ENCODE results near the gene FCN1.

The FCN1 gene

GRCh38 chr9:134937164-134937555, 19.4 kb upstream of the FCN1 start:
- no peak overlapping the region for H2AFZ ChIP-seq (ENCODE audit: low read length)
- H3K36me3 ChIP-seq (ENCODE audit: insufficient read depth, low read length), result no peaks in the 10 kb centered on the region
- no peaks in the 10 kb centered on the region for H3F3A ChIP-seq (ENCODE audit: low read depth)
- TF ChIP-seq EZH2phosphoT487 (IDR thresholded peaks at IDR 0.05; ENCODE audit: borderline replicate concordance) (no peak), CTCF (conservative IDR thresholded peaks at IDR 0.05; ENCODE audit: low read length) (no peak)
- no peaks in the 10 kb centered on the region for H3K27me3 ChIP-seq (ENCODE audit: insufficient read depth, low read length, poor library complexity, severe bottlenecking)
- H3K4me3 ChIP-seq (ENCODE audit: low read length, poor library complexity, severe bottlenecking), result no peak overlapping the region
- no peaks in the 10 kb centered on the region; the same call in 1 of the 2 replicates for H3K9me3 ChIP-seq (ENCODE audit: insufficient read depth, low read depth, low read length)
- no peaks in the 10 kb centered on the region for H3K79me2 ChIP-seq (ENCODE audit: insufficient read depth, low read length)
- no peaks in the 10 kb centered on the region for H3K4me1 ChIP-seq (ENCODE audit: insufficient read depth, low read length, poor library complexity, severe bottlenecking)
- H3K9me2 ChIP-seq (replicated peaks; ENCODE audit: low read depth, low read length), result no peaks in the 10 kb centered on the region
- no peak overlapping the region for H3K9ac ChIP-seq (ENCODE audit: low read depth, low read length, poor library complexity, severe bottlenecking)
- H3K4me2 ChIP-seq (ENCODE audit: low read depth, low read length, poor library complexity, severe bottlenecking), result no peak overlapping the region
- no peaks in the 10 kb centered on the region for H4K20me1 ChIP-seq (ENCODE audit: insufficient read depth, low read length, poor library complexity, severe bottlenecking)

- no peak for TF ChIP-seq CTCF (conservative IDR thresholded peaks at IDR 0.05; ENCODE audit: low read length)
- no peak for TF ChIP-seq EZH2phosphoT487 (IDR thresholded peaks at IDR 0.05; ENCODE audit: borderline replicate concordance)
- Histone ChIP-seq H3K9me2 (replicated peaks; ENCODE audit: low read depth, low read length) (no peaks in the 10 kb centered on the region), H3K36me3 (ENCODE audit: insufficient read depth, low read length) (no peaks in the 10 kb centered on the region), H4K20me1 (ENCODE audit: insufficient read depth, low read length, poor library complexity, severe bottlenecking) (no peaks in the 10 kb centered on the region), H3K9ac (ENCODE audit: low read depth, low read length, poor library complexity, severe bottlenecking) (no peak overlapping the region), H2AFZ (ENCODE audit: low read length) (no peak overlapping the region), H3K4me3 (ENCODE audit: low read length, poor library complexity, severe bottlenecking) (no peak overlapping the region), H3K27me3 (ENCODE audit: insufficient read depth, low read length, poor library complexity, severe bottlenecking) (no peaks in the 10 kb centered on the region), H3K4me1 (ENCODE audit: insufficient read depth, low read length, poor library complexity, severe bottlenecking) (no peaks in the 10 kb centered on the region), H3F3A (ENCODE audit: low read depth) (no peaks in the 10 kb centered on the region), H3K9me3 (ENCODE audit: insufficient read depth, low read depth, low read length) (no peaks in the 10 kb centered on the region; the same call in 1 of the 2 replicates), H3K4me2 (ENCODE audit: low read depth, low read length, poor library complexity, severe bottlenecking) (no peak overlapping the region), H3K79me2 (ENCODE audit: insufficient read depth, low read length) (no peaks in the 10 kb centered on the region)
Observed at GRCh38 chr9:134936346-134937163, 18.8 kb upstream of the FCN1 start.

DNA sequence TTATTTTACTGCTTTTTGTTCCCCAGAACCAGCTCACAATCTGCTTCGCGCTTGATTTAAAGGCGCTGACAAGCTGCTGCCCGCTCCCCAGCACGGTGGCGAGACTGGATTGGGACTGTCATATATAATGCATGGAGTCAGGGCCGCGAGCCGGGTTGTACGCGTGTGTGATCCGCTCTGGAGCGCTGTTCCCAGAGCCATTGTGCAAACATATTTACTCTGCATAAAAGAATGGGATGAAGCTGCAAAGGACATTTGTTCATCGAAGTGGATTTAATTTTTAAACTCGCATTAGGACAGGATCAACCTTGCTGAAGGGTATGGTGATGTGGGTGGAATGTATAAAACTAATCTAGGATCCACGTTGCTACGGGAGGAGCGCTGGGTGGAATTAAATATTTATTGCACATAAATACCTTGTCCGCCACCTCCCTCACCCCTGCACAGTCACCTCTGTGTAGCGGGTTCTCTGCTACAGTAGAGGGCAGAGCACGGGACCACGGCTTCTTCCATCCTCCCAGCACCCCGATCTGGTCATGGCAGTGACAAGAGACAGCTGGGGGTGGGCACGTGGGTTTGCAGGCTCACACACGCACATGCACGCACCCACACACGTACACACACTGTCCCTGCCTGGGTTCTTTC, 18.1 kb upstream of the FCN1 start:
- Histone ChIP-seq H3K9me2 (replicated peaks; ENCODE audit: low read depth, low read length) (no peaks in the 10 kb centered on the region), H3K9me3 (ENCODE audit: insufficient read depth, low read depth, low read length) (no peaks in the 10 kb centered on the region; the same call in 1 of the 2 replicates), H3K4me1 (ENCODE audit: insufficient read depth, low read length, poor library complexity, severe bottlenecking) (no peaks in the 10 kb centered on the region), H3K9ac (ENCODE audit: low read depth, low read length, poor library complexity, severe bottlenecking) (no peak overlapping the region), H3K36me3 (ENCODE audit: insufficient read depth, low read length) (no peaks in the 10 kb centered on the region), H2AFZ (ENCODE audit: low read length) (no peak overlapping the region), H3K4me2 (ENCODE audit: low read depth, low read length, poor library complexity, severe bottlenecking) (no peak overlapping the region), H4K20me1 (ENCODE audit: insufficient read depth, low read length, poor library complexity, severe bottlenecking) (no peaks in the 10 kb centered on the region), H3K79me2 (ENCODE audit: insufficient read depth, low read length) (no peaks in the 10 kb centered on the region), H3K27me3 (ENCODE audit: insufficient read depth, low read length, poor library complexity, severe bottlenecking) (no peaks in the 10 kb centered on the region), H3K4me3 (ENCODE audit: low read length, poor library complexity, severe bottlenecking) (no peak overlapping the region), H3F3A (ENCODE audit: low read depth) (no peaks in the 10 kb centered on the region)
- TF ChIP-seq CTCF (conservative IDR thresholded peaks at IDR 0.05; ENCODE audit: low read length) (no peak), EZH2phosphoT487 (IDR thresholded peaks at IDR 0.05; ENCODE audit: borderline replicate concordance) (no peak)

Data from Loucy (cell line).